GM12875 (cell line): Measurements from ENCODE around the gene GALNT13.

Experiments used
- H3K4me3 ChIP-seq: one replicate; pipeline ENCODE4 v1.5.1; 2011; ENCODE audit warnings: low read depth, low read length, control low read depth
- TF ChIP-seq, protein P1 (sequence below): IDR thresholded peaks from 2 replicates; pipeline ENCODE4 v1.5.1; 2011; ENCODE audit warnings: low read depth, mild to moderate bottlenecking, control low read depth, inconsistent platforms, low read length, moderate library complexity, borderline replicate concordance; ENCODE audit not compliant: insufficient read depth

Gene GALNT13

DNA sequence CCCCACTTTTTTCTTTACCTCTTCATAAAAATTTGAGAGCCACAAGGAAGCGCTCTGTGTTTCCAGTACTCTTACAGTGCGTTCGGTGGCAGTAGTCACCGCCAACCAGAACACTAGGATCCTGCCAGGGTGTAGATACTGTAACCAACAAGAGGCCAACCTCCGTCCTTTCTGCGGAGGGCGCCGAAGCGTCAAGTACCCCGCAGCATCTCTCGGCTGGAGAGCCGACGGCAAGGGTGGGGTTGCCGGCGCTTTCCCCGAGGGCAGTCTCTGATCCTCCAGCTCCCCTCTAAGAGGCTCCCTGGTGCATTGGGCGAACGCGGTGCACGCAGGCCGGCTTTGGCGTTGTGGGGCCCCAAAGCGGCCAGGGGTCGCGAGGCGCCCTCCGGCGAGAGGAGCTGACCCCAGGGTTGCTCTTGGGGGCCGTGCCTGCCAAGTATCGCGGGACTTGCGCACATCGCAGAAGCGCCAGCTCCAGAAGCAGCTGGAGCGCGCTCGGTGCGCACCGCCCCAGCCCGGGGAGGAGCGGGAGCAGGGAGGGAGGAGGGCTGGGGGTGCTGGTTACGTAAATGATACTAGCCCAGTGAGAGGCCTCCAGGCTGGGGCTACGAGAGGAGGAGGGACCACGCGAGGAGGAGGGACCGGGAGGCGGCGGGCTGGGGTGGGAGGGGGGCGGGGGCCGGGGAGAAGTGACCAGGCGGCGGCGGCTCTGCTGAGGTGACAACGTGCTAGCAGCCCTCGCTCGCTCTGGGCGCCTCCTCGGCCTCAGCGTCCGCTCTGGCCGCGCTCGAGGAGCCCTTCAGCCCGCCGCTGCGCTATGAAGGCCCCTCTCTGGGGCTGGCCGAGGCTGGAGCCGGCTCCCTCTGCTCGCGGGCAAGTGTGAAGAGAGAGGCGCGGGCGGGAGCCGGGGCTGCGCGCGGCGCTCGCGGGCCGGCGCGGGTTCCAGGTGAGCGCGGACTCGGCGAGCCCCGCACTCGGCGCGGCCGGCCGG is at the start of gene GALNT13:
Gene GALNT13, plus strand, starts transcription at position 692 of the 991 bp plus-strand sequence.
- TF ChIP-seq, protein P1, sequence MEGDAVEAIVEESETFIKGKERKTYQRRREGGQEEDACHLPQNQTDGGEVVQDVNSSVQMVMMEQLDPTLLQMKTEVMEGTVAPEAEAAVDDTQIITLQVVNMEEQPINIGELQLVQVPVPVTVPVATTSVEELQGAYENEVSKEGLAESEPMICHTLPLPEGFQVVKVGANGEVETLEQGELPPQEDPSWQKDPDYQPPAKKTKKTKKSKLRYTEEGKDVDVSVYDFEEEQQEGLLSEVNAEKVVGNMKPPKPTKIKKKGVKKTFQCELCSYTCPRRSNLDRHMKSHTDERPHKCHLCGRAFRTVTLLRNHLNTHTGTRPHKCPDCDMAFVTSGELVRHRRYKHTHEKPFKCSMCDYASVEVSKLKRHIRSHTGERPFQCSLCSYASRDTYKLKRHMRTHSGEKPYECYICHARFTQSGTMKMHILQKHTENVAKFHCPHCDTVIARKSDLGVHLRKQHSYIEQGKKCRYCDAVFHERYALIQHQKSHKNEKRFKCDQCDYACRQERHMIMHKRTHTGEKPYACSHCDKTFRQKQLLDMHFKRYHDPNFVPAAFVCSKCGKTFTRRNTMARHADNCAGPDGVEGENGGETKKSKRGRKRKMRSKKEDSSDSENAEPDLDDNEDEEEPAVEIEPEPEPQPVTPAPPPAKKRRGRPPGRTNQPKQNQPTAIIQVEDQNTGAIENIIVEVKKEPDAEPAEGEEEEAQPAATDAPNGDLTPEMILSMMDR, result no peak
- no peak within 1 kb of the TSS for H3K4me3 ChIP-seq

DNA sequence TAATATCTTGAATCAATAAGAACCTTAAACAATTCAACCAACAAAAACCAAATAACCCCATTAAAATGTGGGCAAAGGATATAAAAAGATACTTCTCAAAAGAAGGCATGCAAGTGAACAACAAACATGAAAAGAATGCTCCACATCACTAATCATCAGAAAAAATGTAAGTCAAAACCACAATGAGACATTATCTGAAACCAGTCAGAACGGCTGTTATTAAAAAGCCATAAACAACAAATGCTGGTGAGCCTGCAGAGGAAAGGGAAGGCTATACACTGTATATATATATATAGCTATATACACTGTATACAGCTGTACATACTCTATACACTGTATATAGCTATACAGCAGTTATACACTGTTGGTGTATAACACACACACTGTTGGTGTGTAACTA is 47.8 kb upstream of the GALNT13 start:
- H3K4me3 ChIP-seq, result no peak overlapping the region

DNA sequence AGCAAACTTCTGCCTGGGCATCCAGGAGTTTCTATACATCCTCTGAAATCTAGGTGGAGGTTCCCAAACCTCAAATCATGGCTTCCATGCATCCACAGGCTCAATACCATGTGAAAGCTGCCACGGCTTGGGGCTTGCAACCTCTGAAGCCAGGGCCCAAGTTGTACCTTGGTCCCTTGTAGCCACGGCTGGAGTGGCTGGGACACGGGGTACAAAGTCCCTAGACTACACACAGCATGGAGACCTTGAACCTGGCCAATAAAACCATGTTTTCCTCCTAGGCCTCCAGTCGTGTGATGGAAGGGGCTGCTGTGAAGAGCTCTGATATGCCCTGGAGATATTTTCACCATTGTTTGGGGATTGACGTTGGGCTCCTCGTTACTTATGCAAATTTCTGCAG is 43.4 kb upstream of the GALNT13 start:
- TF ChIP-seq, protein P1, result no peak
- H3K4me3 ChIP-seq, result no peak overlapping the region

More for the DNA sequence above, 47.8 kb upstream of the GALNT13 start:
- TF ChIP-seq, protein P1, result no peak

DNA sequence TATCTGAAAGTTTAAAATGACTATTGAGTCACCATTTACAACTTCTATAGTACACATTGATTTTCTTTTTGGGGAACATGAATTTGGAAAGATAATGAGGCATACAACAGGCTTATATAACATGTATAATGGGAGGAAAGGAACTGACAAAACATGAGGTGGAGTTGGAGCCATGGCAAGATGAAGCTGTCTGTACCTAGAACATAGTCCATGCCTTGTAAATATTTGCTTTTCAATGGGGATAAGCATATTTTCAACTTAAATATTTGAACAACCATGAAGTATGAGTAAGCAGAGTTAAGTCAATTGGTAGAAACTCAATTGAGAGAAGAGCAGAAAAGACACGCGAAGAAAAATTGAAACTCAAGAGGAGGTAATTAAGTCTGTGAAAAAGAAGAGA is 37.1 kb upstream of the GALNT13 start:
- TF ChIP-seq, protein P1, result no peak

DNA sequence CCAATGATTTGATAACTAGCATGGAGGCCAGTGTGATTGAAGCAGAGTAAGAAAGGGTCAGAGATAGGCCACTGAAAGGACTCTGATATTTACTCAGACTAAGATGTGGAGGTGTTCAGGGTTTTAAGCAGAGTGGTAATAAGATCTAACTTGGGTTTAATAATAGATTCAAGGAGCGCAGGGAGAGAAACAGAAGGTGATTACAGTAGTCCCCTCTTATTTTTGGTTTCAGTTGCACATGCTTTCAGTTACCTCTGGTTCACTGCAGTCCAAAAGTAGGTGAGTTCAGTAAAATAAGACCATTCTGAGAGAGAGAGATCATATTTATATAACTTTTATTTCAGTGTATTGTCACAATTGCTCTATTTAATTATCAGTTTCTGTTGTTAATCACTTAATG is 13.5 kb upstream of the GALNT13 start:
- no peak overlapping the region for H3K4me3 ChIP-seq
- TF ChIP-seq, protein P1, result no peak

More for the DNA sequence above, 37.1 kb upstream of the GALNT13 start:
- H3K4me3 ChIP-seq, result no peak overlapping the region

DNA sequence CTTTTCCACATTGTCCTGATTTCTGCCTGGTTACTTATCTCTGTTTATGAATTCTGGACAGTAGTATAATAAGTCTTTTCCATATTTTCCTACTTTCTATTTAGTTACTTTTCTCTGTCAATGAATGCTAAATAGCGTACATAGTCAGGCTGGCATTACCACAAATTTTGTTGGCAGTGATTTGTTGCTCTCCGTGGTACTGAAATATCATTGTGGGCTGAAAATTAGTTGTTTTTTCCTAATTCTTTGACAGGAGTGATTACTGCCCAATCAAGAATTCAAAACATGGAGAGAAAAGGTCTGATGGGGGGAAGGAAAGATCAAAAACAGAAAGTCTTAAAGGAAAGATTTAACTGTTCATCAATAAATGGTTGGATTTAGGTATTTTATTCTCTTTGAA is 7.7 kb upstream of the GALNT13 start:
- H3K4me3 ChIP-seq, result no peak overlapping the region
- TF ChIP-seq, protein P1, result no peak

DNA sequence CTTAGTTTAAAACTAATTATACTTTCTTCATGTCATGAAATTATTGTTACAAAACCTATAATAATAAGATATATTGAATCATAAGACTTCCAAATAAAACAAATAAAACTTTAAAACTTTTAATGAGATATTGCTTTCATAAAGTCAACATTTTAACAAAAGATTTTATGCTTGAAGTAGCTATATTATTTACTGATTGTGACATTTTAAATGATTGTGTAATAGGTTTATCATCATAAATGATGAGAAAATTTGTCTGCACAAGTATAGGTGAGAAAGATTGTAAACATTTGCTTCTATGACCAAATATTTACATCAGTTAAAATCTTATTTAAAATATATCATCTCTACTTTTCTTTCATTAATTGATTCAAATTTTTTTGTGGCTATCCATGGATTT is 5.1 kb upstream of the GALNT13 start:
- H3K4me3 ChIP-seq, result no peak overlapping the region
- TF ChIP-seq, protein P1, result no peak
